ENCODE data around the gene POLR2F. TPM values are rescaled to one million over a fixed set of nuclear protein-coding genes. Genes with fewer than 3 reads are reported as not detected.

Gene POLR2F
- total RNA-seq, 2 donors from 2014 or later: 43.8 to 119 TPM

DNA sequence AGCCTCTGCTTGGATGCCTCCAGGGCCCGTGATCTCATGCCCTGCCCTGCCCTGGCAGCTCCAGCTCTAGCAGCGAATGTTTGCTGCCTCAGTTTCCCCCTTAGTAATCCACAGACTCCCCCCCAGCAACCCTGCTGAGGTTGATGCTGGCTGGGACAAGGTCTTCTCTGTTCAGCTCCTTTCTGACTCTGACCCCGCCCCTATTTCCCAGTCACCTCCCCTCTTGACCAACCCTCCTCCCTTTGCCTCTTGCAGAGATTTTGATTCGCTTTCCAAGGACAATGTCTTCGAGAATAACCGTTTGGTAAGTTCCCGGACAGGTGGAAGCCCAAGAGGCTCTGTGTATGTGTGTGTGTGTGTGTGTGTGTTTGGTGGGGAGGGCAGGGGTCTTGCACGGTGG lies 41.8 kb upstream of the POLR2F start:
- no peaks in the 10 kb centered on the region for H3K27me3 ChIP-seq
- H3K4me3 ChIP-seq: no peak overlapping the region
- peaks cover 0 to 5% of the 10 kb centered on the region in 2 donors for H3K36me3 ChIP-seq (replicated peaks in 1 of 2; ENCODE audit: insufficient read depth in 1 of 2, low read depth in 2 of 2)
- no peaks in the 10 kb centered on the region for H3K9me3 ChIP-seq
- DNase-seq (no peak), ATAC-seq (no peak)
- peaks cover 18% of the 10 kb centered on the region for H3K4me1 ChIP-seq
- no peak for TF ChIP-seq POLR2A (IDR thresholded peaks at IDR 0.05)
- TF ChIP-seq, protein P1, sequence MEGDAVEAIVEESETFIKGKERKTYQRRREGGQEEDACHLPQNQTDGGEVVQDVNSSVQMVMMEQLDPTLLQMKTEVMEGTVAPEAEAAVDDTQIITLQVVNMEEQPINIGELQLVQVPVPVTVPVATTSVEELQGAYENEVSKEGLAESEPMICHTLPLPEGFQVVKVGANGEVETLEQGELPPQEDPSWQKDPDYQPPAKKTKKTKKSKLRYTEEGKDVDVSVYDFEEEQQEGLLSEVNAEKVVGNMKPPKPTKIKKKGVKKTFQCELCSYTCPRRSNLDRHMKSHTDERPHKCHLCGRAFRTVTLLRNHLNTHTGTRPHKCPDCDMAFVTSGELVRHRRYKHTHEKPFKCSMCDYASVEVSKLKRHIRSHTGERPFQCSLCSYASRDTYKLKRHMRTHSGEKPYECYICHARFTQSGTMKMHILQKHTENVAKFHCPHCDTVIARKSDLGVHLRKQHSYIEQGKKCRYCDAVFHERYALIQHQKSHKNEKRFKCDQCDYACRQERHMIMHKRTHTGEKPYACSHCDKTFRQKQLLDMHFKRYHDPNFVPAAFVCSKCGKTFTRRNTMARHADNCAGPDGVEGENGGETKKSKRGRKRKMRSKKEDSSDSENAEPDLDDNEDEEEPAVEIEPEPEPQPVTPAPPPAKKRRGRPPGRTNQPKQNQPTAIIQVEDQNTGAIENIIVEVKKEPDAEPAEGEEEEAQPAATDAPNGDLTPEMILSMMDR (IDR thresholded peaks at IDR 0.05): no peak
- 47 to 55% methylated on average over 8 of the region's 8 CpGs for WGBS, 2 donors
- no peak overlapping the region for H3K27ac ChIP-seq
- intact Hi-C loops (cut with DNase I): no loop called here

DNA sequence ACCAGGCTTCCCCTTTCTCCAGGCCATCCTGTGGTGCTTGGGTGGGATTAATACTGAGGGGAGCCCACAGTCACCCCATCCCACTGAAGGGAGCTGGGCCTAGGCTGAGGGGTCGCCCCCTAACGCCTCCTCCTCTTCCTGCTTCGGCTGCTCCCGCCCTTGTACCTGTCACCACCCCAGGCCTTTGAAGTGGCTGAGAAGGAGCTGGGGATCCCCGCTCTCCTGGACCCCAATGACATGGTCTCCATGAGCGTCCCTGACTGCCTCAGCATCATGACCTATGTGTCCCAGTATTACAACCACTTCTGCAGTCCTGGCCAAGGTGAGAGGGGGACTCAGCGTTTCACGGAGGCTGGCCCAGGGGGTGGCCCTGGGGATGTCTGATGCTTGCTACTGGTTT lies 41.3 kb upstream of the POLR2F start:
- no peak for ATAC-seq
- TF ChIP-seq, protein P1 (IDR thresholded peaks at IDR 0.05): no peak
- no peak for TF ChIP-seq POLR2A (IDR thresholded peaks at IDR 0.05)
- Histone ChIP-seq H3K36me3 (replicated peaks in 1 of 2; ENCODE audit: insufficient read depth in 1 of 2, low read depth in 2 of 2) (peaks cover 0 to 9% of the 10 kb centered on the region in 2 donors), H3K4me3 (no peak overlapping the region), H3K27me3 (no peaks in the 10 kb centered on the region), H3K27ac (no peak overlapping the region), H3K9me3 (no peaks in the 10 kb centered on the region), H3K4me1 (peaks cover 14% of the 10 kb centered on the region)
- intact Hi-C loops (cut with DNase I): no loop called here
- WGBS, 2 donors: 74 to 87% methylated on average over 6 of the region's 8 CpGs
- no peak for DNase-seq

- 82 to 92% methylated on average over 7 of the region's 7 CpGs for WGBS, 2 donors
- DNase-seq (no peak), ATAC-seq (no peak)
- Histone ChIP-seq H3K4me1 (peaks cover 6% of the 10 kb centered on the region), H3K27ac (no peak overlapping the region), H3K36me3 (replicated peaks in 1 of 2; ENCODE audit: insufficient read depth in 1 of 2, low read depth in 2 of 2) (peaks cover 0 to 17% of the 10 kb centered on the region in 2 donors), H3K4me3 (no peak overlapping the region), H3K27me3 (no peaks in the 10 kb centered on the region), H3K9me3 (no peaks in the 10 kb centered on the region)
- intact Hi-C loops (cut with DNase I): no loop called here
- TF ChIP-seq, protein P1 (IDR thresholded peaks at IDR 0.05): no peak
These were observed 40.2 kb upstream of the POLR2F start for GRCh38 chr22:37913233-37913721.

DNA sequence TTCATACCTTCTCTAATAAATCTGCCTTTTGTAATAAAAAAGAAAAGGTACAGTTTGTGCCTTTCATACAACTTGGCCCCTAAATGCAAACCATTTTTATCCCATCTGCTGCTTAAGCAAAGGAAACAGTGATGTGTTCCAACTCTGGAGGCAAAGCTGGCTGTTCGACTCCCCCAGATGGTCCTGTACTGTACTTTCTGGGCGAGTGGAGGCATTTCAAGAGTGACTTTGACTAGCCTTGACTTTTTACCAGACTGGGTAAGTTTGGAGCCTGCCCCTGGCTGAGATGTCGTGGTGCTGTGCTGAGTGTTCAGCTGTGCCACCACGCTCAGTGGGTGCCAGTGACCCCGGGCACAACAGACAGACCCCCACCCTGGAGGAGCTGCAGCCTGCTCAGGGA lies 37.2 kb upstream of the POLR2F start:
- intact Hi-C loops (cut with DNase I): no loop called here

More for the DNA sequence above, 37.2 kb upstream of the POLR2F start:
- Histone ChIP-seq H3K4me3 (no peak overlapping the region), H3K9me3 (no peaks in the 10 kb centered on the region), H3K27ac (no peak overlapping the region), H3K27me3 (no peaks in the 10 kb centered on the region), H3K4me1 (peaks cover 10% of the 10 kb centered on the region), H3K36me3 (replicated peaks in 1 of 2; ENCODE audit: insufficient read depth in 1 of 2, low read depth in 2 of 2) (peaks cover 0 to 17% of the 10 kb centered on the region in 2 donors)
- no peak for TF ChIP-seq POLR2A (IDR thresholded peaks at IDR 0.05)
- TF ChIP-seq, protein P1 (IDR thresholded peaks at IDR 0.05): no peak
- 78 to 100% methylated on average over 1 to 5 of the region's 5 CpGs for WGBS, 2 donors
- ATAC-seq (no peak), DNase-seq (no peak)

Data from body of pancreas (tissue), 4 donors.